ENCODE results near the gene MAX.

Gene MAX

GRCh38 chr14:65142429-65142828, 40.1 kb upstream of the MAX start:
- TF ChIP-seq CTCF (IDR thresholded peaks at IDR 0.05; ENCODE audit: low read length, missing control alignments) = no peak
- no peak for DNase-seq (ENCODE audit: low read depth)
- H3K4me3 ChIP-seq (replicated peaks; ENCODE audit: low read depth, low read length) = no peak overlapping the region

GRCh38 chr14:65141523-65141922, 39.2 kb upstream of the MAX start:
- H3K4me3 ChIP-seq (replicated peaks; ENCODE audit: low read depth, low read length) = no peak overlapping the region
- TF ChIP-seq CTCF (IDR thresholded peaks at IDR 0.05; ENCODE audit: low read length, missing control alignments) = no peak
- DNase-seq (ENCODE audit: low read depth) = no peak

- no peak for TF ChIP-seq CTCF (IDR thresholded peaks at IDR 0.05; ENCODE audit: low read length, missing control alignments)
- H3K4me3 ChIP-seq (replicated peaks; ENCODE audit: low read depth, low read length) = no peak overlapping the region
- peak; percentile 36 for DNase-seq (ENCODE audit: low read depth)
These were observed 35.5 kb upstream of the MAX start for GRCh38 chr14:65137648-65138307.

- TF ChIP-seq CTCF (IDR thresholded peaks at IDR 0.05; ENCODE audit: low read length, missing control alignments) = no peak
- H3K4me3 ChIP-seq (replicated peaks; ENCODE audit: low read depth, low read length) = no peak overlapping the region
- DNase-seq (ENCODE audit: low read depth) = no peak
These were observed 32.6 kb upstream of the MAX start for GRCh38 chr14:65134651-65135579.

- H3K4me3 ChIP-seq (replicated peaks; ENCODE audit: low read depth, low read length) = no peak overlapping the region
- DNase-seq (ENCODE audit: low read depth) = no peak
- no peak for TF ChIP-seq CTCF (IDR thresholded peaks at IDR 0.05; ENCODE audit: low read length, missing control alignments)
These were observed 30.5 kb upstream of the MAX start for GRCh38 chr14:65132855-65133254.

GRCh38 chr14:65131301-65131701, 29.0 kb upstream of the MAX start:
- DNase-seq (ENCODE audit: low read depth) = no peak
- TF ChIP-seq CTCF (IDR thresholded peaks at IDR 0.05; ENCODE audit: low read length, missing control alignments) = no peak
- no peak overlapping the region for H3K4me3 ChIP-seq (replicated peaks; ENCODE audit: low read depth, low read length)

All from fibroblast of pulmonary artery (primary cell).